Aorta (tissue), 5 donors: ENCODE measurements around the gene MAP3K3. TPM values are rescaled to one million over a fixed set of nuclear protein-coding genes. Genes with fewer than 3 reads are reported as not detected.

Source experiments
- ATAC-seq: fragments of 200-7000 bp; cut with Tn5 transposase; one replicate; pipeline ENCODE4 v1.9.1; 2022; ENCODE audit warnings: moderate library complexity; ENCODE audit not compliant: low FRiP score
- DNase-seq, 2 donors: peaks; one replicate each; pipeline ENCODE4 v3.0.0-alpha.2; 2020
- H3K27ac ChIP-seq, 2 donors: one replicate each; pipeline ENCODE4 v1.5.1; 2013; ENCODE audit warnings: low read length in 2 of 2, mild to moderate bottlenecking in 2 of 2, moderate library complexity in 2 of 2, control low read depth in 1 of 2, inconsistent platforms in 1 of 2, low read depth in 1 of 2
- H3K27me3 ChIP-seq, 2 donors: one replicate each; pipeline ENCODE4 v1.6.1; 2013; ENCODE audit warnings: control low read depth in 1 of 2, low read length in 1 of 2, mild to moderate bottlenecking in 1 of 2, moderate library complexity in 1 of 2; ENCODE audit not compliant: insufficient read depth in 2 of 2, control insufficient read depth in 1 of 2
- H3K36me3 ChIP-seq, 2 donors: one replicate each; pipeline ENCODE4 v1.6.1; 2013; ENCODE audit warnings: control low read depth in 1 of 2, low read length in 1 of 2, mild to moderate bottlenecking in 1 of 2; ENCODE audit not compliant: insufficient read depth in 2 of 2, control insufficient read depth in 1 of 2
- H3K4me1 ChIP-seq, 2 donors: one replicate each; pipeline ENCODE4 v1.6.1; 2013; ENCODE audit warnings: low read length in 2 of 2, control low read depth in 1 of 2, mild to moderate bottlenecking in 1 of 2, moderate library complexity in 1 of 2; ENCODE audit not compliant: insufficient read depth in 2 of 2, control insufficient read depth in 1 of 2
- H3K4me3 ChIP-seq, 2 donors: one replicate each; pipeline ENCODE4 v1.5.1; 2013; ENCODE audit warnings: low read length in 2 of 2, control low read depth in 1 of 2, mild to moderate bottlenecking in 1 of 2
- H3K9me3 ChIP-seq: one replicate; pipeline ENCODE4 v1.6.1; 2013; ENCODE audit warnings: mild to moderate bottlenecking, low read length; ENCODE audit not compliant: control insufficient read depth
- WGBS, 2 donors: extraction: QIAGEN DNeasy Blood & Tissue Kit; methylation state at CpG; one replicate each; pipeline ENCODE4 v1.1.7; 2013; 5-methylcytosine and 5-hydroxymethylcytosine counted together
- intact Hi-C, 2 donors: fragments of 100-400 bp; cut with DNase I; formaldehyde crosslinking; loops; one replicate each; pipeline versions ENCODE4 v1.14.2 to v1.15.0; 2022
- polyA plus RNA-seq, 2 donors: library from polyadenylated mRNA; stranded (reverse); fragments of 200-250 nt; gene quantifications; one replicate each; pipeline ENCODE4 v1.2.3, GENCODE V29; 2013
- total RNA-seq, 2 donors: library from RNA; stranded (reverse); fragmentation: NEBNext Ultra II Directional; extraction: Animal tissue kit (Norgen Biotek cat#: 25700); gene quantifications; one replicate each; pipeline ENCODE4 v1.2.1, GENCODE V29; 2021
- donor health status: healthy with polysubstance abuse.
- donor health status: Bipolar disorder and iron deficiency.
- donor health status: DM: no; HTN: no; CAD: no.
- donor health status: DM: no; HTN: no; CAD: no.
- donor health status: DM: yes; HTN: yes; CAD: no.

Gene MAP3K3
- total and polyA plus RNA-seq, 4 donors: 16.2 to 83.2 (median 47.4) TPM

DNA sequence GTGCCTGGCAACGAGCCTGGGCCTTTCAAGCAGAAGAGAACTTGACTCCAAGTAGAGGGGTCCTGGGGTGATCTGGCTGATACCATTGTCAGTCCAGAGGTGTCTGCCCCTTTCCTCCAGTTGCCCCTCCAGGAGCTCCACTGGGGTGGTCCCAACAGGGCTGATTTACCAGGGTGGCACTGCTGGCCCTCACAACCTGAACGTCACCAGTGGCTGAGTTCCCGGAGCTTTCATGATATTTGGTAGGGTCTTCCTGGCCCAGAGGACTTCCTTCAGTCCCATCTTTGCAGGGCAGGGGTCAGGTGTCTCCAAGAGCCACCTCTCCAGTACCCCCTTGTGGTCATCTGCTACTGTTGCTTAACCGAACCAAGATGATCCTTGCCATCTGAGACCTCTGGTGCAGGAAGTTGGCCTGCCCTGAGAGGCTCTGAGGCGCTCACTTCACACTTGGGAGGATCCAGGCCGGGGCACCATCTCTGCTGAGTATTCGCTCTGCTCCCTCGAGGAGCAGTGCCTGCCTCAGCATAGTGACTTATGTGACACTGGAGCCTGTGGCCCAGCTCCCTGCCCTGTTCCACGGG is 74.3 kb downstream of the MAP3K3 start:
- ATAC-seq (no peak), DNase-seq (no peak)
- H3K9me3 ChIP-seq: no peaks in the 10 kb centered on the region
- no peak overlapping the region for H3K27ac ChIP-seq
- no peak overlapping the region for H3K4me3 ChIP-seq
- no peaks in the 10 kb centered on the region for H3K27me3 ChIP-seq
- no peaks in the 10 kb centered on the region for H3K4me1 ChIP-seq
- H3K36me3 ChIP-seq: peaks cover 0 to 3% of the 10 kb centered on the region in 2 donors
- WGBS, 2 donors: 70 to 73% methylated on average over 9 of the region's 9 CpGs
- intact Hi-C loops: loop anchor here in 1 of 2 donors (5.0 kb wide), 1 partner anchor 74 kb away; the partner anchor contains the start of gene MAP3K3

DNA sequence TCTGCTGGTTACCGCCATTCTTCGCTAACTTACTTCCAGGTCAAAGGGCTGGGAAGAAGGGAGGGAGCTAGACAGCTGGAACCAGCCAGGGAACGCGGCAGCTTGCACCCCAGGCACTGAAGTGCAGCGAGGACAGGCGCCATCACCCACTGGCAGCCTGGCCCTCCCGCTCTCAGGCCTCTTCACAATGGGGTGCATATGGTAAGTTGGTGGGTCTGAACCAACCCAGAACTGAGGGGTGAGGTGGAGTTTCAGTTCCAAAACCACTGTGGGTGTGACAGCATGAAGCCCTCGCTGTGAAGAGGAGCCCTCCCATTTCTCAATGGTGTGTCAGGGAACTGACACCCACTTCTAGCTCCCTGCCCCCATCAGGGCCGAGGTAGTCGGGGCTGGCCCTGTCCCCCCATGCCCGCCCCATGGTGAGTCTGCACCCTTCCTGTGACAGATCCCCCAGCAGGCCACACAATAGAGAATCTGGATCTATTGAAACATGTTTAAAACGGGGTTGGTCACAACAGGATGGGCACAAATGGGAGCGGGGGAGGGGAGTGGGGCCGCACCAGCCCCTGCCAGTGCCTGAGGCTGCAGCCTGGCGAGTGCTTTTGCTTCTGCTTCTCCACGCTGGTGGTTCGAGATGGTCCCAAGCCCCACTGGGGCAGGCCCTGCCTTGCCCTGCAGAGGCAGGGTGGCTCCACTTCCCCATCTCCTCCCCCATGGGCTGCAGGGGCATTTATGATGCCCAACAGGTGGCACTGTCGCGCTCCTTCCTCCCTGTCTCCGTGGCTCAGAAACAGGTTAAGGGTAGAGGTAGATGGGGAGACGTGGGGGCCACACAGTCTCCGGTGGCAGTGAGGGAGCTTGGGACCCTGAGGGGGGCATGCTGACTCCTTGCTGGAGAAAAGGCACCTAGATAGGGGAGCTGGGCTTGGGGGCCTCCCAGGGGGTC is 75.4 kb downstream of the MAP3K3 start:
- WGBS, 2 donors: 79 to 81% methylated on average over 22 of the region's 22 CpGs
- Histone ChIP-seq H3K27me3 (no peaks in the 10 kb centered on the region), H3K9me3 (no peaks in the 10 kb centered on the region), H3K4me1 (no peaks in the 10 kb centered on the region), H3K27ac (no peak overlapping the region), H3K36me3 (peaks cover 0 to 2% of the 10 kb centered on the region in 2 donors), H3K4me3 (no peak overlapping the region)
- intact Hi-C loops: loop anchor here in 1 of 2 donors (5.0 kb wide), 1 partner anchor 75 kb away; the partner anchor contains the start of gene MAP3K3
- DNase-seq (peak in 1 of 2 donors; percentile 79), ATAC-seq (no peak)

DNA sequence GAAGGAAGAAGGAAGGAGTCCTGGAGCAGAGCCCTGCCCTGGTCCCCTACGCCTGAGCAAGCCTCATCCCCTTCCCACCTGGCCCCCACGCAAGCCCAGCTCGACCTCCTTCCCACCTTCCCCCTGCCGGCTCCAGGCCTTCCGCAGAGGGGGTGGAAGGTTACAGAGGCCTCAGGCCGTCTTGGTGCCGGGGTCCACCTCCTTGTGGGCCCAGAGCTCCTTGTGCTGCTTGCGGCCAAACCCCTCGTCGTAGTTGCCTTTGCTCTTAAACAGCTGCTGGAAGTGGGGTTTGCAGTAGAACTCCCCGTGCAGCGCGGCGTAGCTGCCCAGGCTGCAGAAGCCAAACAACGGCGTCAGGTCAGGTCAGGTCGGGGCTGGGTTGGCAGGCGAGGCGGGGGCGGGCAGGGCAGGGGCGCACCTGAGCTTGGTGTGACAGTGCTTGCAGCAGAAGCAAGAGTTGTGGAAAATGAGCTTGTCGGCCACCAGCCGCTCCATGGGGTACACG is 76.2 kb downstream of the MAP3K3 start:
- H3K27ac ChIP-seq: no peak overlapping the region
- no peaks in the 10 kb centered on the region for H3K4me1 ChIP-seq
- H3K9me3 ChIP-seq: no peaks in the 10 kb centered on the region
- H3K27me3 ChIP-seq: no peaks in the 10 kb centered on the region
- H3K4me3 ChIP-seq: no peak overlapping the region
- no peak for ATAC-seq
- H3K36me3 ChIP-seq: no peaks in the 10 kb centered on the region
- DNase-seq: no peak
- intact Hi-C loops: loop anchor here in 1 of 2 donors (5.0 kb wide), 1 partner anchor 76 kb away; the partner anchor contains the start of gene MAP3K3
- 71 to 76% methylated on average over 22 to 24 of the region's 24 CpGs for WGBS, 2 donors

DNA sequence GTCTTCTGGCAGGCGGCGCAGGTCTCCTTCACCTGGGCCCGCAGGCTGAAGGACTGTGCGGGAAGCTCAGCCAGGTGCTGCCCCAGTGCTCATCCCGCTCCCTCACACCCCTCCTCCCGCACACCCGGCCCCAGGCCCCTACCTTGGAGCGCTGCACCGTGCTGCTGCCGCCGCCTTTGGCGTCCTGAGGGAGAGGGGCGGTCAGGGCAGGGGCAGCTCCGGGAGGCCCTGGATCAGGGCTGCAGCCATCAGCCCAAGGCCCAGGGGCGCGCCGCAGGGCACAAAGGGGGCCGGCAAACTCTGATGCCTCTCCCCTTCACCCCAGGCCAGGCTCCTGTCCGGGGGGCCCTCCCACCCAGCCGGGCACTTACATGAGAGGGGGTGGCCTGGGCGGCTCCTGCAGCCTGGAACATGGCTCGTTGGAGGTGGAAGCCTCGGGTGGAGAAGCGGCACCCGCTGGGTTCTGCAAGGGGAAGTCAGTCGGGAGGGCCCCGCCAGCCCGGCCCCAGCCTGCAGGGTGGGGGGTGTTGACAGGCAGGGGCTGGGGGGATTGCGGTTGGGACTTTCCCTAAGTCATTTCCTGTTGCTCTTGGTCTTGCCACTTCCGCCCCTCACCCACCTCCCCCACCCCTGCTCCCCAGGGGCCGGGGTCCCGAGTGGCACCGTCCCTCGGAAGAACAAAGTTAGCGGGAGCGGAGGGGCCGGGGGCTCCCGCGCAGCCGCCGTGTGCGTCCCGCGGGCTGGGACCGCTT is 76.8 kb downstream of the MAP3K3 start:
- H3K4me1 ChIP-seq: no peaks in the 10 kb centered on the region
- intact Hi-C loops: loop anchor here in 1 of 2 donors (5.0 kb wide), 1 partner anchor 77 kb away; the partner anchor contains the start of gene MAP3K3

DNA sequence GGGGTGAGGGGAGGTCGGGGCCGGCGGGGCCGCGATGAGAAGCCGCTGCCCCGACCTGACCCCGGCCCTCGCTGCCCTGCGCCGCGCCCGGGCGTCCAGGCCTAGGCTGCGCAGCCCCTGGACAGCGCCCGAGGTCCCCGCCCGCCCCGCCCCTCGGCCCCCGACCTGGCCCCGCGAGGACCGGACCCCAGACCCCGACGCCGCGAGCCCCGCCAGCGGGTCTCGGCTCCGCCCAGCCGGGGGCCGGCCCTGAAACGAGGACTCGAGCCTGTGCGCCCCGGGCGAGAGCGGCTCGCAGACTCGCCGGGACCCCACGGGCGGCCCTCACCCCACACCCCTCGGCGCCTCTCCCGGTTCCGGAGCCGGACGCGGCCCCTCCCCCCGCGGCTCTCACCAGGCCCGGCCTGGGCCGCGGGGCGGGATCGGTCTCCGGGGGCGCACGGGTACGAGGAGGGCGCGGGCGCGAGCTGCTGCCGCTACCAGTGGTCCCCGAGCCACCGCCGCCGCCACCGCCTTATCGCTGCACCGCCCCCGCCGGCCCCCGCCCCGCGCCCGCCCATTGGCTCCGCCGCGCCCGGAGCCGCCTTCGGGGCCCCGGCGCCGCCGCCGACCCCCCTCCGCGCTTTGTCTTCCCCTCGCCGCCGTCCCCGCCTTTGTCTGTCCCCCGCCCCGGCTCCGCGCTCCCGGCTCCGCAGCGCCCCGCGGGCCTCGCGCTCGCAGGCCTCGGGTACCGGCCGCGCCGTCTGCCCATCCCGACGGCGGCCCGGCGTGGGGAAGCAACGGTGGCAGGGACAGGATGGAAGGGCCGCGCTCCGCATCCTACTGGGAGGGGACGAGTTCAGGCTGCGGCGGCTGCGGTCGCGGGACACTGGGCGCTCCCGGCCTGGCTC is 77.7 kb downstream of the MAP3K3 start, which contains the start of gene LIMD2:
TSS of gene LIMD2 (minus strand) at position 488 of the 890 bp plus-strand sequence. CDS start 827 bp downstream, outside the sequence.
- no peaks in the 10 kb centered on the region for H3K9me3 ChIP-seq
- 1 to 2% methylated on average over 50 to 133 of the region's 133 CpGs for WGBS, 2 donors
- peak; percentile 75 to 91 for DNase-seq
- no peaks in the 10 kb centered on the region for H3K4me1 ChIP-seq
- ATAC-seq: no peak
- H3K36me3 ChIP-seq: peaks cover 0 to 3% of the 10 kb centered on the region in 2 donors
- H3K27me3 ChIP-seq: no peaks in the 10 kb centered on the region
- peak within 1 kb of the TSS; percentile 7 to 48 for H3K27ac ChIP-seq
- H3K4me3 ChIP-seq: peak within 1 kb of the TSS; percentile 36 to 55
- intact Hi-C loops: loop anchor here in 1 of 2 donors (5.0 kb wide), 1 partner anchor 78 kb away; the partner anchor contains the start of gene MAP3K3

More for the DNA sequence above, 76.8 kb downstream of the MAP3K3 start:
- Histone ChIP-seq H3K4me3 (peak overlapping the region in 1 of 2 donors; percentile 55), H3K27ac (peak overlapping the region in 1 of 2 donors; percentile 2), H3K36me3 (no peaks in the 10 kb centered on the region), H3K27me3 (no peaks in the 10 kb centered on the region), H3K9me3 (no peaks in the 10 kb centered on the region)
- ATAC-seq (peak; percentile 24), DNase-seq (peak in 1 of 2 donors; percentile 83)
- WGBS, 2 donors: 20 to 25% methylated on average over 43 to 45 of the region's 45 CpGs

DNA sequence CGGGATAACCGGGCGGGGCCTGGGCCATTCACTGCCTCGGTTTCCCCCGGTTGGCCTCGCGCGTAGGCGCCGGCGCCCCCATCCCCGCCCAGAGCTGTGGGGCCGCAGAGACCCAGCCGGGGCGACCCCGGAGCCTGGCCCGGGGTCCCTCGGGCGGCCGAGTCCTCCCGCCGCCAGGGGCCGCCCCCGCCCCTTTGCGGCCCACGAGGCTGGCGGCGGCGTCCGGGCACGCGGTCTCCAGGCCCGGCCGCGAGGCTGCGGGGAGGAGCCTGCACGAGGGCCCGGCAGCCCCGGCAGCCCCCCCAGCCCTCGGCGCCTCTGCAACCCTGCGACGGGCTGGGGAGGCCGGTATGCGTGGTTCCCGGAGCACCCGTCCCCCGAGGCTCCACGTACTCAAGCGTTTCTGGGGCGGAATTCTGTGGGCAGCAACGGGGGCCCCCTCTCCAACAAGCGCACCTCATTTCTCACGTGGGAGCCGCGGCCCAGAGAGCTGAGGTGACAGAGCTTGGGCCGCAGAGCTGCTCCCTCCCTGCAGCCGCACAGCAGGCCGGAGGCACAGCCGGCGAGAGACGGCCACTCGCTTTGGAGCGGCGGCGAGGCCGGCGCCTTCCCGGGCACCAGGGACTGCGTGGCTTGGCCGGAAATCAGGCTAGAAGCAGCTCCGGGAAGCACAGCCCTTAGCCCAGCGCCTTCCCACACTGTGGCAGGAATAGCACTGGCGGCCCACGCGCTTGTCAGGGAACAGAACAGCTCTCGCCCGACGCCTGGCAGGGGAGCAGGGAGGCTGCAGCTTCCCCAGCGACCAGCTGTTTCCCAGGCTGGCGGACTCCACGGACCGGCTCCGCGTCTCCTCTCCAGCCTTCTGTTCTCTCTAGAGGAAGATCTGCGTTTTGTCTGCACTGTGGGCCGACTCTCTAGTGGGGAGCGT is 78.6 kb downstream of the MAP3K3 start:
- H3K27me3 ChIP-seq: no peaks in the 10 kb centered on the region
- WGBS, 2 donors: 3% methylated on average over 73 to 88 of the region's 88 CpGs
- peak overlapping the region; percentile 7 to 48 for H3K27ac ChIP-seq
- peaks cover 0 to 6% of the 10 kb centered on the region in 2 donors for H3K36me3 ChIP-seq
- intact Hi-C loops: no loop called here
- H3K4me3 ChIP-seq: no peak overlapping the region
- DNase-seq (peak; percentile 88 to 93), ATAC-seq (peak; percentile 70)
- H3K4me1 ChIP-seq: no peaks in the 10 kb centered on the region
- no peaks in the 10 kb centered on the region for H3K9me3 ChIP-seq

DNA sequence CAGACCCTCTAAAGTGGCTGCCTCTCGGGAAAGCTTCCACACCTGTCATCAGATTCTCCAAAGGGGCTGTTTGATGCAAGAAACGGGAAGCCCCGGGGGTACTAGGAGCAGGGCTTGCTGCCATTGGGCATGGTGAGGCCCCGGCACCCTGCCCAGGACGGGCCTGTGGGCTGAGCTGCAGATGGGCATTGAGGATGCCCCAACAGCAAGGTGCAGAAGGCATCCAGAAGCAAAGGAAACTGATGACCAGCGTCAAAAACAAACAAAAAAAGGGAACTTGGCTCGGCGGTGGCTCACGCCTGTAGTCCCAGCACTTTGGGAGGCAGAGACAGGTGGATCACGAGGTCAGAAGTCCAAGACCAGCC is 79.2 kb downstream of the MAP3K3 start:
- H3K4me3 ChIP-seq: no peak overlapping the region
- H3K36me3 ChIP-seq: peaks cover 0 to 6% of the 10 kb centered on the region in 2 donors
- no peaks in the 10 kb centered on the region for H3K27me3 ChIP-seq
- no peaks in the 10 kb centered on the region for H3K4me1 ChIP-seq
- DNase-seq (no peak), ATAC-seq (no peak)
- H3K27ac ChIP-seq: peak overlapping the region in 1 of 2 donors; percentile 48
- no peaks in the 10 kb centered on the region for H3K9me3 ChIP-seq
- WGBS, 2 donors: 71 to 73% methylated on average over 10 of the region's 10 CpGs
- intact Hi-C loops: no loop called here
